ENCODE measurements around the gene PSMG4.

- TF ChIP-seq, protein P1, sequence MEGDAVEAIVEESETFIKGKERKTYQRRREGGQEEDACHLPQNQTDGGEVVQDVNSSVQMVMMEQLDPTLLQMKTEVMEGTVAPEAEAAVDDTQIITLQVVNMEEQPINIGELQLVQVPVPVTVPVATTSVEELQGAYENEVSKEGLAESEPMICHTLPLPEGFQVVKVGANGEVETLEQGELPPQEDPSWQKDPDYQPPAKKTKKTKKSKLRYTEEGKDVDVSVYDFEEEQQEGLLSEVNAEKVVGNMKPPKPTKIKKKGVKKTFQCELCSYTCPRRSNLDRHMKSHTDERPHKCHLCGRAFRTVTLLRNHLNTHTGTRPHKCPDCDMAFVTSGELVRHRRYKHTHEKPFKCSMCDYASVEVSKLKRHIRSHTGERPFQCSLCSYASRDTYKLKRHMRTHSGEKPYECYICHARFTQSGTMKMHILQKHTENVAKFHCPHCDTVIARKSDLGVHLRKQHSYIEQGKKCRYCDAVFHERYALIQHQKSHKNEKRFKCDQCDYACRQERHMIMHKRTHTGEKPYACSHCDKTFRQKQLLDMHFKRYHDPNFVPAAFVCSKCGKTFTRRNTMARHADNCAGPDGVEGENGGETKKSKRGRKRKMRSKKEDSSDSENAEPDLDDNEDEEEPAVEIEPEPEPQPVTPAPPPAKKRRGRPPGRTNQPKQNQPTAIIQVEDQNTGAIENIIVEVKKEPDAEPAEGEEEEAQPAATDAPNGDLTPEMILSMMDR (IDR thresholded peaks at IDR 0.05; ENCODE audit: control extremely low read depth in 1 of 3, insufficient read depth in 1 of 3, low read depth in 1 of 3, low read length in 3 of 3) = no peak
- no peak for TF ChIP-seq USF2 (IDR thresholded peaks at IDR 0.05; ENCODE audit: low read length)
- TF ChIP-seq POLR2AphosphoS5 (IDR thresholded peaks at IDR 0.05; ENCODE audit: low read depth, low read length) = no peak
- no peak for TF ChIP-seq GABPA (IDR thresholded peaks at IDR 0.05; ENCODE audit: borderline replicate concordance, insufficient read depth, low read length)
- TF ChIP-seq JUND (IDR thresholded peaks at IDR 0.05; ENCODE audit: low read length) = no peak
- no peak for TF ChIP-seq EP300 (IDR thresholded peaks at IDR 0.05; ENCODE audit: borderline replicate concordance in 1 of 2, low read depth in 2 of 2, low read length in 2 of 2)
- TF ChIP-seq YY1 (IDR thresholded peaks at IDR 0.05; ENCODE audit: low read depth, low read length) = no peak
- TF ChIP-seq BACH1 (IDR thresholded peaks at IDR 0.05; ENCODE audit: low read length) = no peak
- TF ChIP-seq SP1 (IDR thresholded peaks at IDR 0.05; ENCODE audit: low read depth, low read length) = no peak
- no peak for TF ChIP-seq POLR2A (IDR thresholded peaks at IDR 0.05; ENCODE audit: control extremely low read depth in 1 of 2, low read depth in 2 of 2, low read length in 2 of 2)
- no peak for TF ChIP-seq CREB1 (IDR thresholded peaks at IDR 0.05)
- TF ChIP-seq HDAC2 (IDR thresholded peaks at IDR 0.05; ENCODE audit: borderline replicate concordance in 1 of 2, low read depth in 2 of 2, low read length in 2 of 2) = no peak
- no peak for TF ChIP-seq CHD1 (IDR thresholded peaks at IDR 0.05; ENCODE audit: low read depth, low read length)
- TF ChIP-seq CHD2 (IDR thresholded peaks at IDR 0.05; ENCODE audit: low read length) = no peak
These were observed 22.2 kb downstream of the PSMG4 start for GRCh38 chr6:3280866-3281465.

All from H1 (cell line).